Astrocyte of the cerebellum (primary cell): Measurements from ENCODE around the gene GPATCH4.

ENCODE experiments used
- DNase-seq: peaks from one replicate; pipeline ENCODE4 v3.0.0-alpha.2; 2011; ENCODE audit warnings: low read depth
- H3K4me3 ChIP-seq: 2 replicates; pipeline ENCODE4 v1.5.1; 2011; ENCODE audit warnings: mild to moderate bottlenecking, low read depth, low read length, moderate library complexity
- CTCF ChIP-seq: IDR thresholded peaks from 2 replicates; pipeline ENCODE4 v1.5.1; 2012; ENCODE audit warnings: low read length, low read depth, moderate library complexity, mild to moderate bottlenecking; ENCODE audit errors: missing control alignments
- in situ Hi-C: cut with HindIII; loops from 2 replicates; pipeline ENCODE4 v1.10.0; 2017; ENCODE audit warnings: low sequenced_read_pairs

The GPATCH4 gene

GRCh38 chr1:156547434-156547833, 53.8 kb downstream of the GPATCH4 start:
- no peak for DNase-seq
- in situ Hi-C loops, result no loop called here
- no peak overlapping the region for H3K4me3 ChIP-seq
- no peak for TF ChIP-seq CTCF

DNA sequence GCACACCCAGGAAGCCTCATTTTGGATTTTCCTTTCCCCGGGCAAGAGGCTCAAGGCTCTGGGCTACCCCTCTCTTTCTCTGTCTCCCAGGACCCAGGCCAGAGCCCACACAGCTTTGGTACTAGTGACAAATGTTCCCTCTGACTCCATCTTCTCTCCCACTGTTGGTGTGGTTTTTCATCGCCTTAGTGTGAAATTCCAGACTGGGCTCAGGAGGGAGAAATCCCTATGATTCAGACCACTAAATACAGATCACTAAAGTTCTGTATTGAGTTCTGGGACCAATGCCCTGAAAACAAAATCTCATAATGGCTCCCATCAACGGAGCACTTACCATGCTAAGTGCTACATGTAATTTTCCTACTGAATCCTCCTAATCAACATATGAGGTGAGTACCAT, 55.0 kb downstream of the GPATCH4 start:
- no peak for DNase-seq
- H3K4me3 ChIP-seq, result no peak overlapping the region
- no peak for TF ChIP-seq CTCF
- in situ Hi-C loops, result no loop called here

- H3K4me3 ChIP-seq, result no peak overlapping the region
- DNase-seq, result no peak
- TF ChIP-seq CTCF, result no peak
- in situ Hi-C loops, result no loop called here
These were observed 56.6 kb downstream of the GPATCH4 start for GRCh38 chr1:156544592-156545102.
